LNCAP (cell line): ENCODE measurements around the gene RFX8.

ENCODE experiments used
- CTCF ChIP-seq: fragments of 450-650 bp; IDR thresholded peaks from 2 replicates; pipeline ENCODE4 v1.5.1; 2017; ENCODE audit warnings: mild to moderate bottlenecking

Gene RFX8

GRCh38 chr2:101374821-101375561 is 99.9 kb downstream of the RFX8 start:
- TF ChIP-seq CTCF = no peak

- no peak for TF ChIP-seq CTCF
Measured at GRCh38 chr2:101372792-101373191, 102.1 kb downstream of the RFX8 start.

GRCh38 chr2:101371636-101372035 is 103.3 kb downstream of the RFX8 start:
- no peak for TF ChIP-seq CTCF

GRCh38 chr2:101369100-101369499 is 105.8 kb downstream of the RFX8 start:
- TF ChIP-seq CTCF = no peak

GRCh38 chr2:101368376-101368775 is 106.5 kb downstream of the RFX8 start:
- no peak for TF ChIP-seq CTCF

- TF ChIP-seq CTCF = no peak
Measured at GRCh38 chr2:101367508-101367907, 107.4 kb downstream of the RFX8 start.

- TF ChIP-seq CTCF = no peak
Measured at GRCh38 chr2:101364878-101365277, 110.0 kb downstream of the RFX8 start.

- no peak for TF ChIP-seq CTCF
Measured at GRCh38 chr2:101362777-101363176, 112.1 kb downstream of the RFX8 start.
